H9 (cell line): ENCODE measurements around the gene SESN2. TPM values are rescaled to one million over a fixed set of nuclear protein-coding genes. Genes with fewer than 3 reads are reported as not detected.

Source experiments
- DNase-seq: peaks from one replicate; pipeline ENCODE4 v3.0.0-alpha.2; 2017
- H2AFZ ChIP-seq: one replicate; pipeline ENCODE4 v1.6.1; 2013; ENCODE audit warnings: mild to moderate bottlenecking, low read length, control low read depth, moderate library complexity
- H2AK5ac ChIP-seq: 2 replicates; pipeline ENCODE4 v1.6.1; 2013; ENCODE audit warnings: low read length, control low read depth, mixed read lengths; ENCODE audit not compliant: insufficient read length
- H2BK120ac ChIP-seq: one replicate; pipeline ENCODE4 v1.6.1; 2013; ENCODE audit warnings: low read depth, mild to moderate bottlenecking, low read length, control low read depth, inconsistent platforms; ENCODE audit not compliant: poor library complexity, severe bottlenecking
- H2BK12ac ChIP-seq: 2 replicates; pipeline ENCODE4 v1.6.1; 2013; ENCODE audit warnings: low read length, control low read depth, mixed read lengths, low read depth; ENCODE audit not compliant: insufficient read length
- H2BK15ac ChIP-seq: 2 replicates; pipeline ENCODE4 v1.6.1; 2013; ENCODE audit warnings: low read depth, low read length, control low read depth
- H2BK20ac ChIP-seq: one replicate; pipeline ENCODE4 v1.6.1; 2013; ENCODE audit warnings: low read depth, mild to moderate bottlenecking, low read length, control low read depth, inconsistent platforms; ENCODE audit not compliant: poor library complexity, severe bottlenecking
- H2BK5ac ChIP-seq: 2 replicates; pipeline ENCODE4 v1.6.1; 2013; ENCODE audit warnings: low read length, control low read depth, mixed read lengths; ENCODE audit not compliant: insufficient read length
- H3K14ac ChIP-seq: 2 replicates; pipeline ENCODE4 v1.6.1; 2013; ENCODE audit warnings: low read length, control low read depth; ENCODE audit not compliant: insufficient read depth
- H3K18ac ChIP-seq: 2 replicates; pipeline ENCODE4 v1.6.1; 2013; ENCODE audit warnings: low read depth, mild to moderate bottlenecking, mixed read lengths, low read length, control low read depth; ENCODE audit not compliant: insufficient read length
- H3K23ac ChIP-seq: 2 replicates; pipeline ENCODE4 v1.6.1; 2013; ENCODE audit warnings: low read length, control low read depth, mixed read lengths, low read depth; ENCODE audit not compliant: insufficient read length
- H3K23me2 ChIP-seq: 2 replicates; pipeline ENCODE4 v1.6.1; 2013; ENCODE audit warnings: low read depth, mild to moderate bottlenecking, mixed read lengths, low read length, control low read depth; ENCODE audit not compliant: insufficient read length, poor library complexity, severe bottlenecking
- H3K27ac ChIP-seq: 2 replicates; pipeline ENCODE4 v1.5.1; 2013; ENCODE audit warnings: low read length, control low read depth, mixed read lengths, low read depth; ENCODE audit not compliant: insufficient read length
- H3K27me3 ChIP-seq: 2 replicates; pipeline ENCODE4 v1.6.1; 2013; ENCODE audit warnings: low read length, control low read depth, inconsistent platforms; ENCODE audit not compliant: insufficient read depth
- H3K4ac ChIP-seq: 2 replicates; pipeline ENCODE4 v1.6.1; 2013; ENCODE audit warnings: low read depth, mild to moderate bottlenecking, control low read depth, inconsistent platforms, low read length, moderate library complexity
- H3K4me1 ChIP-seq: 2 replicates; pipeline ENCODE4 v1.6.1; 2013; ENCODE audit warnings: low read length, control low read depth, inconsistent platforms; ENCODE audit not compliant: insufficient read depth
- H3K4me2 ChIP-seq: 2 replicates; pipeline ENCODE4 v1.6.1; 2013; ENCODE audit warnings: low read length, control low read depth, mixed read lengths; ENCODE audit not compliant: insufficient read length, insufficient read depth
- H3K56ac ChIP-seq: 2 replicates; pipeline ENCODE4 v1.6.1; 2013; ENCODE audit warnings: low read depth, mild to moderate bottlenecking, mixed read lengths, low read length, control low read depth; ENCODE audit not compliant: insufficient read length
- H3K79me1 ChIP-seq: 2 replicates; pipeline ENCODE4 v1.6.1; 2013; ENCODE audit warnings: low read depth, mild to moderate bottlenecking, moderate library complexity, low read length, control low read depth, inconsistent platforms; ENCODE audit not compliant: insufficient read depth, poor library complexity, severe bottlenecking
- H3K79me2 ChIP-seq: 2 replicates; pipeline ENCODE4 v1.6.1; 2013; ENCODE audit warnings: low read length, control low read depth, inconsistent platforms; ENCODE audit not compliant: insufficient read depth
- H3K9ac ChIP-seq: 2 replicates; pipeline ENCODE4 v1.6.1; 2013; ENCODE audit warnings: low read length, control low read depth, mixed read lengths; ENCODE audit not compliant: insufficient read length; ENCODE audit errors: extremely low read depth
- H3K9me3 ChIP-seq: one replicate; pipeline ENCODE4 v1.6.1; 2013; ENCODE audit warnings: low read depth, low read length, inconsistent platforms; ENCODE audit not compliant: control insufficient read depth
- H3T11ph ChIP-seq: one replicate; pipeline ENCODE4 v1.6.1; 2013; ENCODE audit warnings: mild to moderate bottlenecking, low read length, control low read depth, inconsistent platforms
- H4K20me1 ChIP-seq: one replicate; pipeline ENCODE4 v1.6.1; 2013; ENCODE audit not compliant: control insufficient read depth, insufficient read length, insufficient read depth
- H4K5ac ChIP-seq: 2 replicates; pipeline ENCODE4 v1.6.1; 2013; ENCODE audit warnings: low read depth, mild to moderate bottlenecking, mixed read lengths, low read length, control low read depth; ENCODE audit not compliant: insufficient read length
- H4K8ac ChIP-seq: replicated peaks from 2 replicates; pipeline ENCODE4 v1.6.1; 2013; ENCODE audit warnings: low read length, control low read depth, mixed read lengths, low read depth; ENCODE audit not compliant: insufficient read length
- H4K91ac ChIP-seq: 2 replicates; pipeline ENCODE4 v1.6.1; 2013; ENCODE audit warnings: low read depth, mild to moderate bottlenecking, moderate library complexity, mixed read lengths, low read length, control low read depth; ENCODE audit not compliant: insufficient read length
- H3K27ac Mint-ChIP-seq, 3 experiments: 2 replicates in 2 of 3; 3 replicates in 1 of 3; pipeline ENCODE4 v1.8.0; 2020 to 2021; ENCODE audit warnings: mixed read lengths in 3 of 3, mild to moderate bottlenecking in 1 of 3, moderate library complexity in 1 of 3
- H3K27me3 Mint-ChIP-seq: 2 replicates; pipeline ENCODE4 v1.8.0; 2021; ENCODE audit warnings: low read depth, mild to moderate bottlenecking, moderate library complexity, mixed read lengths
- H3K36me3 Mint-ChIP-seq, 3 experiments: 2 replicates in 2 of 3; 3 replicates in 1 of 3; pipeline ENCODE4 v1.8.0; 2020 to 2021; ENCODE audit warnings: low read depth in 3 of 3, mixed read lengths in 3 of 3; ENCODE audit not compliant: insufficient read depth in 1 of 3
- H3K4me1 Mint-ChIP-seq, 2 experiments: 2 replicates each; pipeline ENCODE4 v1.8.0; 2020; ENCODE audit warnings: mixed read lengths in 2 of 2
- H3K4me3 Mint-ChIP-seq, 2 experiments: 2 replicates in 1 of 2; 3 replicates in 1 of 2; pipeline ENCODE4 v1.8.0; 2020 to 2021; ENCODE audit warnings: mild to moderate bottlenecking in 2 of 2, mixed read lengths in 2 of 2, moderate library complexity in 1 of 2
- H3K9me3 Mint-ChIP-seq, 2 experiments: 2 replicates in 1 of 2; 3 replicates in 1 of 2; pipeline ENCODE4 v1.8.0; 2020; ENCODE audit warnings: mild to moderate bottlenecking in 2 of 2, mixed read lengths in 2 of 2, moderate library complexity in 1 of 2
- CTCF ChIP-seq: fragments of 200-600 bp; sonication (generic); conservative IDR thresholded peaks from 3 replicates; pipeline ENCODE4 v1.8.0; 2021; ENCODE audit warnings: antibody characterized with exemption, mild to moderate bottlenecking
- WGBS: extraction: QIAGEN DNeasy Blood & Tissue Kit; methylation state at CpG from one replicate; pipeline ENCODE4 v1.1.7; 2013; ENCODE audit warnings: missing lambda C conversion rate, low lambda C conversion rate, mixed read lengths; ENCODE audit not compliant: insufficient read length; ENCODE audit errors: extremely low coverage; 5-methylcytosine and 5-hydroxymethylcytosine counted together
- total RNA-seq: library from RNA; stranded (reverse); gene quantifications from 2 replicates; pipeline ENCODE4 v1.2.1, GENCODE V29; 2021

SESN2 gene
- total RNA-seq, 1 experiment from 2014 or later, result 24.6 TPM

GRCh38 chr1:28314547-28314941, 55.2 kb downstream of the SESN2 start:
- no peak overlapping the region for H3K9ac ChIP-seq
- no peaks in the 10 kb centered on the region for H3K79me2 ChIP-seq
- no peaks in the 10 kb centered on the region for H3K9me3 ChIP-seq
- H3K79me1 ChIP-seq, result no peaks in the 10 kb centered on the region
- H3K23ac ChIP-seq, result no peak overlapping the region
- H3K4me3 Mint-ChIP-seq, result no peak overlapping the region; a peak in 1 of 5 replicates
- no peaks in the 10 kb centered on the region for H3K36me3 Mint-ChIP-seq
- H3K27ac ChIP-seq, result no peak overlapping the region
- H3T11ph ChIP-seq, result no peak overlapping the region
- H4K20me1 ChIP-seq, result no peaks in the 10 kb centered on the region
- H4K5ac ChIP-seq, result no peak overlapping the region
- H2BK15ac ChIP-seq, result no peak overlapping the region
- no peaks in the 10 kb centered on the region for H3K27me3 Mint-ChIP-seq
- H3K23me2 ChIP-seq, result no peaks in the 10 kb centered on the region
- H3K4ac ChIP-seq, result no peak overlapping the region
- no CpG with 5 or more reads among the region's 8 CpGs for WGBS
- H3K27me3 ChIP-seq, result no peaks in the 10 kb centered on the region
- no peak overlapping the region for H2BK5ac ChIP-seq
- no peak overlapping the region for H2BK20ac ChIP-seq
- H2AFZ ChIP-seq, result no peak overlapping the region
- no peaks in the 10 kb centered on the region for H3K4me1 ChIP-seq
- no peak overlapping the region for H3K18ac ChIP-seq
- no peak overlapping the region for H3K27ac Mint-ChIP-seq
- H3K4me2 ChIP-seq, result no peak overlapping the region
- no peak overlapping the region for H3K56ac ChIP-seq
- H3K4me1 Mint-ChIP-seq, result no peaks in the 10 kb centered on the region
- H3K14ac ChIP-seq, result no peak overlapping the region
- H4K8ac ChIP-seq, result no peak overlapping the region
- DNase-seq, result no peak
- no peak for TF ChIP-seq CTCF
- H2BK120ac ChIP-seq, result no peak overlapping the region
- no peaks in the 10 kb centered on the region for H3K9me3 Mint-ChIP-seq
- H4K91ac ChIP-seq, result no peak overlapping the region
- H2AK5ac ChIP-seq, result no peak overlapping the region
- H2BK12ac ChIP-seq, result no peak overlapping the region
